ENCODE data around the gene OR2AJ1.

The OR2AJ1 gene

GRCh38 chr1:247924868-247925267, at the start of gene OR2AJ1:
OR2AJ1 (plus strand) TSS chr1:247924889; CDS start chr1:247933769, 8,880 bp downstream.
- TF ChIP-seq CTCF (IDR thresholded peaks at IDR 0.05; ENCODE audit: borderline replicate concordance, insufficient read depth, low read depth, low read length), result no peak

GRCh38 chr1:247883346-247883745, 41.3 kb upstream of the OR2AJ1 start:
- TF ChIP-seq CTCF (IDR thresholded peaks at IDR 0.05; ENCODE audit: borderline replicate concordance, insufficient read depth, low read depth, low read length), result no peak

More at GRCh38 chr1:247924868-247925267, at the start of gene OR2AJ1:
- no peak within 1 kb of the TSS for H3K4me3 ChIP-seq (ENCODE audit: low read depth, low read length)

GRCh38 chr1:247884797-247885413, 39.8 kb upstream of the OR2AJ1 start:
- no peak overlapping the region for H3K4me3 ChIP-seq (ENCODE audit: low read depth, low read length)
- no peak for TF ChIP-seq CTCF (IDR thresholded peaks at IDR 0.05; ENCODE audit: borderline replicate concordance, insufficient read depth, low read depth, low read length)

More at GRCh38 chr1:247883346-247883745, 41.3 kb upstream of the OR2AJ1 start:
- no peak overlapping the region for H3K4me3 ChIP-seq (ENCODE audit: low read depth, low read length)

GRCh38 chr1:247895163-247895637, 29.5 kb upstream of the OR2AJ1 start, which contains the start of gene OR2W3:
OR2W3 (plus strand) TSS chr1:247895587; CDS start chr1:247895587, 0 bp downstream.
- no peak for TF ChIP-seq CTCF (IDR thresholded peaks at IDR 0.05; ENCODE audit: borderline replicate concordance, insufficient read depth, low read depth, low read length)

GRCh38 chr1:247895976-247896375, 28.7 kb upstream of the OR2AJ1 start:
- no peak for TF ChIP-seq CTCF (IDR thresholded peaks at IDR 0.05; ENCODE audit: borderline replicate concordance, insufficient read depth, low read depth, low read length)
- no peak overlapping the region for H3K4me3 ChIP-seq (ENCODE audit: low read depth, low read length)

More at GRCh38 chr1:247895163-247895637, 29.5 kb upstream of the OR2AJ1 start, which contains the start of gene OR2W3:
- no peak within 1 kb of the TSS for H3K4me3 ChIP-seq (ENCODE audit: low read depth, low read length)

GRCh38 chr1:247904122-247904521, 20.6 kb upstream of the OR2AJ1 start:
- TF ChIP-seq CTCF (IDR thresholded peaks at IDR 0.05; ENCODE audit: borderline replicate concordance, insufficient read depth, low read depth, low read length), result no peak
- no peak overlapping the region for H3K4me3 ChIP-seq (ENCODE audit: low read depth, low read length)

GRCh38 chr1:247905181-247905580, 19.5 kb upstream of the OR2AJ1 start:
- no peak for TF ChIP-seq CTCF (IDR thresholded peaks at IDR 0.05; ENCODE audit: borderline replicate concordance, insufficient read depth, low read depth, low read length)
- H3K4me3 ChIP-seq (ENCODE audit: low read depth, low read length), result no peak overlapping the region
